ENCODE measurements around the gene ZBTB12. TPM values are rescaled to one million over a fixed set of nuclear protein-coding genes. Genes with fewer than 3 reads are reported as not detected.

The ZBTB12 gene
- total RNA-seq, 2 donors from 2014 or later, result 0.88 to 1.9 TPM

DNA sequence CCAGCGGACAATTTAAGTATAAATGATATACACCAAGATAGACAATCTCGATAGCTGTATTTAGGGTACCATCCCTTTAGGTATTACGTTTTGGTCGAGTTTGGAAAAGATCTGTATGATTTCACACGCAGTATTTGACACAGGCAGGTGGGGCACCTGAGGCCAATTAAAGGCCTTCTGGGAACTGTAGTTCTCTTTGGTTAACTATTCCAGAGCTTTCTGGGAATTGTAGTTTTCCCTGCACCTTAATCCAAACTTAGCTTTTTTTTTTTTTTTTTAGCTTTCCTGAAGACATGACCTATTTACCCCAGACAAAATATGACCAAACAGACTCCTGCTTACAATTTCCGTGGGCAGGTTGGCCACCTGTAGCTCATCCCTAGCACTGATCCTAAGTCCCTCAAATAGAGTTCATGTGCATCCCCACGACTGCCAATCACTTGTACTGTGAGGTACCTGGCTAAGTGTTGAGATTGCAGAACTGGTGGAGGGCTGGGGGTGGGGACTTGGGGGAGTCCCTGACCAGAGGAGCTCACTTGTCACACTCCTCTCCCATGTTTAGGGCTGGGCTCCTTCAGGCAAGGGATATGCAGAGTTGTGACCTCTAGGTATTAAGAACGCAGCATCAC, 3.4 kb downstream of the ZBTB12 start:
- peak overlapping the region; percentile 97 for H3K27ac Mint-ChIP-seq
- peaks cover 43% of the 10 kb centered on the region for H3K4me1 Mint-ChIP-seq (ENCODE audit: low read depth)
- no peaks in the 10 kb centered on the region for H3K9me3 Mint-ChIP-seq
- H3K27me3 Mint-ChIP-seq (ENCODE audit: low read depth), result no peaks in the 10 kb centered on the region
- H3K4me3 Mint-ChIP-seq, result peak overlapping the region; percentile 97 to 98
- peak in 1 of 2 donors; percentile 20 for DNase-seq
- ATAC-seq (replicated peaks in 1 of 2), result peak; percentile 7 to 24
- H3K36me3 Mint-ChIP-seq (ENCODE audit: insufficient read depth in 2 of 2), result peaks cover 0 to 9% of the 10 kb centered on the region in 2 donors

- H3K27me3 Mint-ChIP-seq (ENCODE audit: low read depth), result no peaks in the 10 kb centered on the region
- H3K36me3 Mint-ChIP-seq (ENCODE audit: insufficient read depth in 2 of 2), result peaks cover 0 to 9% of the 10 kb centered on the region in 2 donors
- peak within 1 kb of the TSS; percentile 97 to 98 for H3K4me3 Mint-ChIP-seq
- DNase-seq, result peak; percentile 90 to 91
- H3K9me3 Mint-ChIP-seq, result no peaks in the 10 kb centered on the region
- peak within 1 kb of the TSS; percentile 97 for H3K27ac Mint-ChIP-seq
- peaks cover 39% of the 10 kb centered on the region for H3K4me1 Mint-ChIP-seq (ENCODE audit: low read depth)
- ATAC-seq (replicated peaks in 1 of 2), result peak; percentile 75 to 77
Observed at GRCh38 chr6:31897612-31898382, 4.1 kb downstream of the ZBTB12 start, which contains the start of gene EHMT2. TSS of gene EHMT2 (minus strand) at chr6:31897698. CDS start at chr6:31897677, 21 bp downstream.

GRCh38 chr6:31896856-31897611, 4.9 kb downstream of the ZBTB12 start:
- H3K9me3 Mint-ChIP-seq, result no peaks in the 10 kb centered on the region
- ATAC-seq (replicated peaks in 1 of 2), result peak; percentile 8 to 12
- DNase-seq, result peak; percentile 10 to 19
- H3K4me3 Mint-ChIP-seq, result peak overlapping the region; percentile 81 to 97
- peaks cover 32% of the 10 kb centered on the region for H3K4me1 Mint-ChIP-seq (ENCODE audit: low read depth)
- H3K36me3 Mint-ChIP-seq (ENCODE audit: insufficient read depth in 2 of 2), result peaks cover 0 to 15% of the 10 kb centered on the region in 2 donors
- no peaks in the 10 kb centered on the region for H3K27me3 Mint-ChIP-seq (ENCODE audit: low read depth)
- H3K27ac Mint-ChIP-seq, result peak overlapping the region; percentile 82

GRCh38 chr6:31896493-31896855, 5.4 kb downstream of the ZBTB12 start:
- peak overlapping the region; percentile 82 for H3K27ac Mint-ChIP-seq
- DNase-seq (peak in 1 of 2 donors; percentile 22), ATAC-seq (replicated peaks in 1 of 2) (no peak)
- H3K36me3 Mint-ChIP-seq (ENCODE audit: insufficient read depth in 2 of 2), result peaks cover 0 to 20% of the 10 kb centered on the region in 2 donors
- no peaks in the 10 kb centered on the region for H3K27me3 Mint-ChIP-seq (ENCODE audit: low read depth)
- H3K4me3 Mint-ChIP-seq, result peak overlapping the region; percentile 81 to 89
- no peaks in the 10 kb centered on the region for H3K9me3 Mint-ChIP-seq
- peaks cover 32% of the 10 kb centered on the region for H3K4me1 Mint-ChIP-seq (ENCODE audit: low read depth)

DNA sequence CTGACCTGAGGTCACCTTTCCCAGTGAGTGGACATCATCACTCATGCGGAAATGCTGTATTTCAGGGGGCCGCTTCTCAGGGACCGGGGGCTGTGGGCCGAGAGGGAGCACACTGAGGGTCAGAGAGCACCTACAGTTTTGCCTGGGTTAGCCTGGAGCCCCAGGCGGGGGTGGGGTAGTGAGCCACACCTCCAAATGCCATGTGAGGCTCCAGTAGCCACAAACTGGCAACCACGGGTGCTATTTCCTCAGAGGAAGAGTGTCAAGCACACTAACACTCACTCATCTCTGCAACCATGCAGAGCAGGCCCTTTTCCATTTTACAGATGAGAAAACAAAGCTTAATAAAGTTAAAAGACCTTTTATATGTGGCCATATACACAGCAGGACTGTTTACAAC, 9.1 kb downstream of the ZBTB12 start:
- no peaks in the 10 kb centered on the region for H3K27me3 Mint-ChIP-seq (ENCODE audit: low read depth)
- H3K27ac Mint-ChIP-seq, result no peak overlapping the region
- H3K4me1 Mint-ChIP-seq (ENCODE audit: low read depth), result peaks cover 12% of the 10 kb centered on the region
- peaks cover 0 to 27% of the 10 kb centered on the region in 2 donors for H3K36me3 Mint-ChIP-seq (ENCODE audit: insufficient read depth in 2 of 2)
- H3K9me3 Mint-ChIP-seq, result no peaks in the 10 kb centered on the region
- H3K4me3 Mint-ChIP-seq, result no peak overlapping the region
- DNase-seq (no peak), ATAC-seq (replicated peaks in 1 of 2) (no peak)

GRCh38 chr6:31889331-31889972, 12.4 kb downstream of the ZBTB12 start:
- Mint-ChIP-seq H3K27ac (no peak overlapping the region), H3K4me1 (ENCODE audit: low read depth) (no peaks in the 10 kb centered on the region), H3K36me3 (ENCODE audit: insufficient read depth in 2 of 2) (peaks cover 3 to 26% of the 10 kb centered on the region in 2 donors), H3K27me3 (ENCODE audit: low read depth) (no peaks in the 10 kb centered on the region), H3K4me3 (no peak overlapping the region), H3K9me3 (no peaks in the 10 kb centered on the region)
- no peak for ATAC-seq (replicated peaks in 1 of 2)
- DNase-seq, result no peak

- Mint-ChIP-seq H3K27me3 (ENCODE audit: low read depth) (no peaks in the 10 kb centered on the region), H3K27ac (no peak overlapping the region), H3K4me1 (ENCODE audit: low read depth) (no peaks in the 10 kb centered on the region), H3K36me3 (ENCODE audit: insufficient read depth in 2 of 2) (peaks cover 3 to 22% of the 10 kb centered on the region in 2 donors), H3K9me3 (no peaks in the 10 kb centered on the region), H3K4me3 (no peak overlapping the region)
- peak; percentile 41 to 44 for ATAC-seq (replicated peaks in 1 of 2)
- peak; percentile 61 to 64 for DNase-seq
Observed at GRCh38 chr6:31888276-31889258, 13.3 kb downstream of the ZBTB12 start.

GRCh38 chr6:31887173-31888007, 14.5 kb downstream of the ZBTB12 start:
- H3K9me3 Mint-ChIP-seq, result no peaks in the 10 kb centered on the region
- ATAC-seq (replicated peaks in 1 of 2) (no peak), DNase-seq (no peak)
- H3K27me3 Mint-ChIP-seq (ENCODE audit: low read depth), result no peaks in the 10 kb centered on the region
- no peak overlapping the region for H3K4me3 Mint-ChIP-seq
- H3K27ac Mint-ChIP-seq, result no peak overlapping the region
- H3K36me3 Mint-ChIP-seq (ENCODE audit: insufficient read depth in 2 of 2), result peaks cover 5 to 20% of the 10 kb centered on the region in 2 donors
- H3K4me1 Mint-ChIP-seq (ENCODE audit: low read depth), result no peaks in the 10 kb centered on the region

GRCh38 chr6:31886541-31886991, 15.3 kb downstream of the ZBTB12 start:
- no peak overlapping the region for H3K4me3 Mint-ChIP-seq
- no peak overlapping the region for H3K27ac Mint-ChIP-seq
- H3K9me3 Mint-ChIP-seq, result no peaks in the 10 kb centered on the region
- no peaks in the 10 kb centered on the region for H3K27me3 Mint-ChIP-seq (ENCODE audit: low read depth)
- H3K36me3 Mint-ChIP-seq (ENCODE audit: insufficient read depth in 2 of 2), result peaks cover 8 to 13% of the 10 kb centered on the region in 2 donors
- H3K4me1 Mint-ChIP-seq (ENCODE audit: low read depth), result no peaks in the 10 kb centered on the region
- ATAC-seq (replicated peaks in 1 of 2), result no peak
- DNase-seq, result no peak

GRCh38 chr6:31884528-31885035, 17.3 kb downstream of the ZBTB12 start:
- peaks cover 11 to 14% of the 10 kb centered on the region in 2 donors for H3K36me3 Mint-ChIP-seq (ENCODE audit: insufficient read depth in 2 of 2)
- no peak for DNase-seq
- no peak overlapping the region for H3K27ac Mint-ChIP-seq
- no peak for ATAC-seq (replicated peaks in 1 of 2)
- H3K9me3 Mint-ChIP-seq, result no peaks in the 10 kb centered on the region
- H3K4me3 Mint-ChIP-seq, result no peak overlapping the region
- no peaks in the 10 kb centered on the region for H3K4me1 Mint-ChIP-seq (ENCODE audit: low read depth)
- no peaks in the 10 kb centered on the region for H3K27me3 Mint-ChIP-seq (ENCODE audit: low read depth)

DNA sequence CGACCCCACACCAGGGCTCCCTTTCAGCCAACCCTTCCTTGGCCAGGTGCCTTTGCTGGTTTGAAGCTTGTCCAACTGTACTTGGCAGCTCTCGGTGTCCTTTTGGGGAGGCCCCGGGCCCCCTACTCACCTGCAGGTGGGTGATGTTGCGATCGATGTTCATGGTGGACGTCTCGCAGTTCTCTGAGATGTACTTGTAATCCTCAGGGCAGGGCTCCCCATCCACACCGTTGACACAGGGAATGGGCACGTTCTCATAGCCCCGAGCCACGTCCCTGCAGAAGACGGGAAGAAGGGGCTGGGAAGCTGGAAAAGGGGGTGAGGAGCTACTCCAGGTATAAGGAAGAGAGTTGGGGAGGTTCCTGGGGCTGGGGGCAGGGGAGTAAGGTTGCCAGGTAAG, 18.2 kb downstream of the ZBTB12 start:
- H3K9me3 Mint-ChIP-seq, result no peaks in the 10 kb centered on the region
- no peaks in the 10 kb centered on the region for H3K27me3 Mint-ChIP-seq (ENCODE audit: low read depth)
- no peaks in the 10 kb centered on the region for H3K4me1 Mint-ChIP-seq (ENCODE audit: low read depth)
- no peak overlapping the region for H3K27ac Mint-ChIP-seq
- ATAC-seq (replicated peaks in 1 of 2) (no peak), DNase-seq (no peak)
- H3K36me3 Mint-ChIP-seq (ENCODE audit: insufficient read depth in 2 of 2), result peaks cover 11% of the 10 kb centered on the region in 2 donors
- no peak overlapping the region for H3K4me3 Mint-ChIP-seq

All from activated T-cell treated with anti-CD3 and anti-CD28 coated beads, Interleukin-2, amount 50 U/mL, for 72 hours (primary cell).